CD14-positive monocyte (primary cell): Measurements from ENCODE around the gene SNRNP200. TPM values are rescaled to one million over a fixed set of nuclear protein-coding genes. Genes with fewer than 3 reads are reported as not detected.
A peak's percentile ranks its signal among the peaks of the same experiment; 100 is the strongest.

Experiments
- DNase-seq, 3 donors: peaks; one replicate each; pipeline ENCODE4 v3.0.0-alpha.2; 2011 to 2022
- H2AFZ ChIP-seq: 2 replicates; pipeline ENCODE4 v1.6.0; 2012; ENCODE audit warnings: mild to moderate bottlenecking, low read depth, low read length, inconsistent platforms; ENCODE audit not compliant: insufficient read depth, poor library complexity, severe bottlenecking
- H3K27ac ChIP-seq, 2 donors: 1 replicate in 1 of 2; 2 replicates in 1 of 2; pipeline ENCODE4 v1.5.1; 2012 to 2013; ENCODE audit warnings: low read length in 2 of 2, control low read depth in 1 of 2, inconsistent platforms in 1 of 2, low read depth in 1 of 2, mild to moderate bottlenecking in 1 of 2
- H3K27me3 ChIP-seq, 2 donors: one replicate each; pipeline versions ENCODE4 v1.6.0 to v1.6.1; 2011 to 2013; ENCODE audit warnings: low read length in 2 of 2; ENCODE audit not compliant: control insufficient read depth in 2 of 2, insufficient read depth in 2 of 2
- H3K36me3 ChIP-seq, 2 donors: replicated peaks in 1 of 2; 1 replicate in 1 of 2; 2 replicates in 1 of 2; pipeline versions ENCODE4 v1.5.1 to v1.6.1; 2012 to 2013; ENCODE audit warnings: low read length in 2 of 2, control low read depth in 1 of 2, inconsistent platforms in 1 of 2, mild to moderate bottlenecking in 1 of 2; ENCODE audit not compliant: insufficient read depth in 2 of 2, control insufficient read depth in 1 of 2
- H3K4me1 ChIP-seq, 2 donors: 1 replicate in 1 of 2; 2 replicates in 1 of 2; pipeline versions ENCODE4 v1.5.1 to v1.6.1; 2012 to 2013; ENCODE audit warnings: low read length in 2 of 2, control low read depth in 1 of 2, inconsistent platforms in 1 of 2, mild to moderate bottlenecking in 1 of 2, moderate library complexity in 1 of 2; ENCODE audit not compliant: insufficient read depth in 2 of 2, control insufficient read depth in 1 of 2
- H3K4me2 ChIP-seq: replicated peaks from 2 replicates; pipeline ENCODE3; 2012; ENCODE audit warnings: low read length, moderate library complexity, mild to moderate bottlenecking; ENCODE audit not compliant: poor library complexity, severe bottlenecking; ENCODE audit errors: extremely low read depth
- H3K4me3 ChIP-seq, 3 experiments: fragments of 200-600 bp in 1 of 3; sonication (generic) in 1 of 3; replicated peaks in 1 of 3; 1 replicate in 2 of 3; 2 replicates in 1 of 3; pipeline ENCODE4 v1.5.1; 2011 to 2013; ENCODE audit warnings: low read length in 3 of 3, mild to moderate bottlenecking in 3 of 3, control low read depth in 2 of 3, low read depth in 2 of 3, inconsistent platforms in 1 of 3, moderate library complexity in 1 of 3
- H3K79me2 ChIP-seq: 2 replicates; pipeline ENCODE4 v1.6.0; 2012; ENCODE audit warnings: mild to moderate bottlenecking, control low read depth, inconsistent platforms, low read length, moderate library complexity; ENCODE audit not compliant: insufficient read depth
- H3K9ac ChIP-seq: 2 replicates; pipeline ENCODE4 v1.6.0; 2017; ENCODE audit warnings: low read length, mild to moderate bottlenecking; ENCODE audit not compliant: insufficient read depth, poor library complexity, severe bottlenecking
- H3K9me3 ChIP-seq, 2 donors: replicated peaks in 1 of 2; 1 replicate in 1 of 2; 2 replicates in 1 of 2; pipeline versions ENCODE4 v1.5.1 to v1.6.1; 2012 to 2013; ENCODE audit warnings: low read length in 2 of 2, control low read depth in 1 of 2; ENCODE audit not compliant: control insufficient read depth in 1 of 2, insufficient read depth in 1 of 2
- H4K20me1 ChIP-seq: 2 replicates; pipeline ENCODE4 v1.6.0; 2012; ENCODE audit warnings: mild to moderate bottlenecking, low read length, control low read depth, moderate library complexity; ENCODE audit not compliant: insufficient read depth
- H3K27ac Mint-ChIP-seq, 7 donors: one replicate each; pipeline ENCODE4 v1.8.0; 2020; ENCODE audit warnings: mild to moderate bottlenecking in 7 of 7, mixed read lengths in 7 of 7, moderate library complexity in 6 of 7, inconsistent platforms in 2 of 7
- H3K27me3 Mint-ChIP-seq, 3 donors: one replicate each; pipeline ENCODE4 v1.8.0; 2021 to 2022; ENCODE audit warnings: low read depth in 3 of 3, mild to moderate bottlenecking in 3 of 3, mixed read lengths in 3 of 3, moderate library complexity in 3 of 3, inconsistent platforms in 1 of 3
- H3K36me3 Mint-ChIP-seq, 2 donors: one replicate each; pipeline ENCODE4 v1.8.0; 2020; ENCODE audit warnings: mixed read lengths in 2 of 2, inconsistent platforms in 1 of 2, mild to moderate bottlenecking in 1 of 2
- H3K4me1 Mint-ChIP-seq: one replicate; pipeline ENCODE4 v1.8.0; 2020; ENCODE audit warnings: mild to moderate bottlenecking, mixed read lengths
- H3K4me3 Mint-ChIP-seq, 2 donors: one replicate each; pipeline ENCODE4 v1.8.0; 2020; ENCODE audit warnings: mild to moderate bottlenecking in 2 of 2, mixed read lengths in 2 of 2, moderate library complexity in 1 of 2
- H3K9me3 Mint-ChIP-seq, 7 donors: one replicate each; pipeline ENCODE4 v1.8.0; 2020 to 2022; ENCODE audit warnings: mixed read lengths in 7 of 7, mild to moderate bottlenecking in 6 of 7, moderate library complexity in 6 of 7, inconsistent platforms in 2 of 7
- CTCF ChIP-seq: fragments of 200-600 bp; IDR thresholded peaks from one replicate; pipeline ENCODE4 v1.8.0; 2022; ENCODE audit warnings: antibody characterized with exemption, mild to moderate bottlenecking
- WGBS: methylation state at CpG from one replicate; pipeline ENCODE4 v1.1.5; 2013; ENCODE audit warnings: missing lambda C conversion rate; ENCODE audit not compliant: insufficient coverage; 5-methylcytosine and 5-hydroxymethylcytosine counted together
- intact Hi-C, 2 donors: fragments of 100-400 bp; cut with micrococcal nuclease; formaldehyde crosslinking; loops; one replicate each; pipeline versions ENCODE4 v1.15.0 to v1.15.1; 2023
- polyA plus RNA-seq, 3 donors: library from polyadenylated mRNA; depleted of rRNA in 1 of 3; unstranded in 2 of 3; stranded (reverse) in 1 of 3; fragments of 300-500 nt in 2 of 3; fragments of >200 nt in 1 of 3; fragmentation: Illumina TruSeq in 2 of 3; gene quantifications; 1 replicate in 2 of 3; 2 replicates in 1 of 3; pipeline ENCODE4 v1.2.3, GENCODE V29; 2012 to 2021

The SNRNP200 gene
- polyA plus RNA-seq, 3 donors: 27.2 to 122 (median 36.1) TPM

- Histone ChIP-seq H3K9me3 (no peaks in the 10 kb centered on the region), H3K4me2 (no peak overlapping the region), H3K79me2 (peaks cover 73% of the 10 kb centered on the region), H3K4me3 (no peak overlapping the region), H4K20me1 (no peaks in the 10 kb centered on the region), H3K36me3 (peaks cover 27 to 51% of the 10 kb centered on the region in 2 donors), H2AFZ (no peak overlapping the region), H3K27me3 (no peaks in the 10 kb centered on the region), H3K4me1 (peaks cover 21 to 23% of the 10 kb centered on the region in 2 donors), H3K27ac (peak overlapping the region in 1 of 2 donors; percentile 28), H3K9ac (no peak overlapping the region)
- Mint-ChIP-seq H3K4me3 (no peak overlapping the region), H3K27me3 (no peaks in the 10 kb centered on the region), H3K4me1 (peaks cover 28% of the 10 kb centered on the region), H3K27ac (peak overlapping the region in 1 of 7 donors; percentile 27), H3K9me3 (no peaks in the 10 kb centered on the region), H3K36me3 (peaks cover 27 to 44% of the 10 kb centered on the region in 2 donors)
- intact Hi-C loops: no loop called here
- 94% methylated on average over 6 of the region's 9 CpGs for WGBS
- no peak for DNase-seq
- no peak for TF ChIP-seq CTCF
Observed at GRCh38 chr2:96340493-96341414, 35.4 kb upstream of the SNRNP200 start.

- peaks cover 0 to 1% (median 0%) of the 10 kb centered on the region in 3 donors for H3K27me3 Mint-ChIP-seq
- TF ChIP-seq CTCF: no peak
- H3K9me3 Mint-ChIP-seq: no peaks in the 10 kb centered on the region
- H3K4me3 Mint-ChIP-seq: peak overlapping the region; percentile 78 to 86
- peaks cover 27 to 30% of the 10 kb centered on the region in 2 donors for H3K4me1 ChIP-seq
- peak in 2 of 3 donors; percentile 43 to 46 for DNase-seq
- H4K20me1 ChIP-seq: no peaks in the 10 kb centered on the region
- peaks cover 5 to 13% of the 10 kb centered on the region in 2 donors for H3K36me3 Mint-ChIP-seq
- H3K4me2 ChIP-seq: peak overlapping the region; percentile 86
- H3K36me3 ChIP-seq: peaks cover 3 to 12% of the 10 kb centered on the region in 2 donors
- peak overlapping the region; percentile 93 for H2AFZ ChIP-seq
- H3K27me3 ChIP-seq: no peaks in the 10 kb centered on the region
- WGBS: 0% methylated on average over 1 of the region's 3 CpGs
- no peaks in the 10 kb centered on the region for H3K9me3 ChIP-seq
- intact Hi-C loops: loop anchor here in 1 of 2 donors (2.0 kb wide), 1 partner anchor 32 kb away; the partner anchor contains the start of gene SNRNP200
- H3K9ac ChIP-seq: no peak overlapping the region
- H3K27ac Mint-ChIP-seq: peak overlapping the region; percentile 33 to 96 (median 88)
- peak overlapping the region in 1 of 3 experiments; percentile 90 for H3K4me3 ChIP-seq
- peaks cover 73% of the 10 kb centered on the region for H3K79me2 ChIP-seq
- H3K27ac ChIP-seq: peak overlapping the region in 1 of 2 donors; percentile 97
- H3K4me1 Mint-ChIP-seq: peaks cover 40% of the 10 kb centered on the region
Observed at GRCh38 chr2:96336873-96337272, 31.5 kb upstream of the SNRNP200 start.
